ENCODE data around the gene TMEM109. TPM values are rescaled to one million over a fixed set of nuclear protein-coding genes. Genes with fewer than 3 reads are reported as not detected.

The TMEM109 gene
- total RNA-seq, 4 donors from 2014 or later = 61.9 to 105 (median 96.0) TPM

- H3K4me3 ChIP-seq (replicated peaks in 1 of 3) = no peak overlapping the region
- TF ChIP-seq CTCF (IDR thresholded peaks at IDR 0.05) (peak in 4 of 6 experiments; percentile 26 to 57 (median 45)), POLR2A (IDR thresholded peaks at IDR 0.05) (no peak)
- 55 to 75% methylated on average over 5 of the region's 5 CpGs for WGBS, 2 donors
- H3K36me3 ChIP-seq = peaks cover 0 to 2% of the 10 kb centered on the region in 2 donors
- intact Hi-C loops (cut with DNase I) = no loop called here
- no peak overlapping the region for H3K27ac ChIP-seq
- no peaks in the 10 kb centered on the region for H3K4me1 ChIP-seq
- no peaks in the 10 kb centered on the region for H3K9me3 ChIP-seq
- peak; percentile 43 to 45 for DNase-seq
- no peaks in the 10 kb centered on the region for H3K27me3 ChIP-seq
Measured at GRCh38 chr11:60887556-60887955, 26.4 kb upstream of the TMEM109 start.

- DNase-seq = no peak
- no peak for TF ChIP-seq POLR2A (IDR thresholded peaks at IDR 0.05)
- no peak for TF ChIP-seq CTCF (IDR thresholded peaks at IDR 0.05)
- Histone ChIP-seq H3K4me3 (replicated peaks in 1 of 3) (no peak overlapping the region), H3K27me3 (no peaks in the 10 kb centered on the region), H3K4me1 (no peaks in the 10 kb centered on the region), H3K36me3 (peaks cover 8 to 23% of the 10 kb centered on the region in 2 donors), H3K9me3 (no peaks in the 10 kb centered on the region), H3K27ac (no peak overlapping the region)
- intact Hi-C loops (cut with DNase I) = no loop called here
- WGBS, 2 donors = 67 to 70% methylated on average over 6 of the region's 6 CpGs
Measured at GRCh38 chr11:60889869-60890311, 24.1 kb upstream of the TMEM109 start.

GRCh38 chr11:60890696-60891095, 23.3 kb upstream of the TMEM109 start:
- Histone ChIP-seq H3K36me3 (peaks cover 16 to 31% of the 10 kb centered on the region in 2 donors), H3K27ac (no peak overlapping the region), H3K9me3 (no peaks in the 10 kb centered on the region), H3K4me3 (replicated peaks in 1 of 3) (no peak overlapping the region), H3K27me3 (no peaks in the 10 kb centered on the region), H3K4me1 (no peaks in the 10 kb centered on the region)
- TF ChIP-seq CTCF (IDR thresholded peaks at IDR 0.05) (no peak), POLR2A (IDR thresholded peaks at IDR 0.05) (no peak)
- 57 to 63% methylated on average over 4 to 5 of the region's 5 CpGs for WGBS, 2 donors
- intact Hi-C loops (cut with DNase I) = no loop called here
- DNase-seq = no peak

- H3K27me3 ChIP-seq = no peaks in the 10 kb centered on the region
- peak; percentile 61 to 64 for DNase-seq
- 72% methylated on average over 7 of the region's 7 CpGs for WGBS, 2 donors
- no peak overlapping the region for H3K4me3 ChIP-seq (replicated peaks in 1 of 3)
- no peak for TF ChIP-seq POLR2A (IDR thresholded peaks at IDR 0.05)
- no peak for TF ChIP-seq CTCF (IDR thresholded peaks at IDR 0.05)
- H3K9me3 ChIP-seq = no peaks in the 10 kb centered on the region
- H3K4me1 ChIP-seq = no peaks in the 10 kb centered on the region
- no peak overlapping the region for H3K27ac ChIP-seq
- intact Hi-C loops (cut with DNase I) = no loop called here
- H3K36me3 ChIP-seq = peaks cover 21 to 36% of the 10 kb centered on the region in 2 donors
Measured at GRCh38 chr11:60891103-60891741, 22.7 kb upstream of the TMEM109 start.

- H3K9me3 ChIP-seq = no peaks in the 10 kb centered on the region
- WGBS, 2 donors = 84 to 92% methylated on average over 5 of the region's 5 CpGs
- intact Hi-C loops (cut with DNase I) = loop anchor here (5.0 kb wide), 1 partner anchor 68 kb away; no protein-coding TSS in a partner anchor
- no peak for DNase-seq
- no peak overlapping the region for H3K4me3 ChIP-seq (replicated peaks in 1 of 3)
- H3K27ac ChIP-seq = no peak overlapping the region
- peaks cover 59 to 71% of the 10 kb centered on the region in 2 donors for H3K36me3 ChIP-seq
- no peaks in the 10 kb centered on the region for H3K27me3 ChIP-seq
- no peaks in the 10 kb centered on the region for H3K4me1 ChIP-seq
- no peak for TF ChIP-seq POLR2A (IDR thresholded peaks at IDR 0.05)
- no peak for TF ChIP-seq CTCF (IDR thresholded peaks at IDR 0.05)
Measured at GRCh38 chr11:60895687-60896086, 18.3 kb upstream of the TMEM109 start.

All from thyroid gland (tissue), 4 donors.